RKO (cell line): Measurements from ENCODE around the gene VCAM1.

ENCODE experiments used
- DNase-seq: peaks from one replicate; pipeline ENCODE4 v3.0.0-alpha.2; 2016; ENCODE audit warnings: low spot score

The VCAM1 gene

DNA sequence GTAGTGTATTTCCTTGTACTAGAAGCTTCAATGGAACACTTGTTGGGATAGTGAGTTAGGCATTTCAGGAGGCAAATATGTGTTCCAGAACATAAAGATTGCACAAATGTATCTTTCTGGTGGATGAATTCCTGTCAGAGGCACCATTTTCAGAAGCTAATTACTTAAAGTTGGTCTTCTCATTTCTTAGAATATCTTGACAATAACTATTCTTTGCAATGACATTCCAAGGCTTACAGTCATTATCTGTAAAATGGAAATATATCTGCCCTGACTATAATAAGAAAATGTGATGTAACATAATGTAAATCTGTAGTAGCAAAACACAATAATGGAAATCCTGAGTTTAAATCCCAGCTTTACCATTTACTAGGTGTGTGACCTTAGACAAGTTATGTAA lies 2.7 kb downstream of the VCAM1 start:
- DNase-seq, result no peak

DNA sequence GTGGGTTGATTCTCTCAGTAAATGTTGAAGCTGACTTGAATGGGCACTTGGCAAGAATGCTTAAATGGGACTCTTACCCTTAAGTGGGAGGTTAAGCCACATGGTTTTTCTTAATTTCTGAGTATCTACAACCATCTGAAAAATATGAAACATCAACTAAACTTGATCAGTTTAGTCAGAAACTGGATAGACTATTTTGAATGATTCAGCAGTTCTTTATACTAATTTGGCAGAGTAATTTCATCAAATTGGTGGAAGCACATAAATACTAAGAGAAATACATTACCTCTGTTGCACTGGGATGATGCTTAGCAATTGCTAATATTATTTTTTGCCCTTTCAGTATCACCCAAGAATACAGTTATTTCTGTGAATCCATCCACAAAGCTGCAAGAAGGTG lies 4.7 kb downstream of the VCAM1 start:
- DNase-seq, result no peak

DNA sequence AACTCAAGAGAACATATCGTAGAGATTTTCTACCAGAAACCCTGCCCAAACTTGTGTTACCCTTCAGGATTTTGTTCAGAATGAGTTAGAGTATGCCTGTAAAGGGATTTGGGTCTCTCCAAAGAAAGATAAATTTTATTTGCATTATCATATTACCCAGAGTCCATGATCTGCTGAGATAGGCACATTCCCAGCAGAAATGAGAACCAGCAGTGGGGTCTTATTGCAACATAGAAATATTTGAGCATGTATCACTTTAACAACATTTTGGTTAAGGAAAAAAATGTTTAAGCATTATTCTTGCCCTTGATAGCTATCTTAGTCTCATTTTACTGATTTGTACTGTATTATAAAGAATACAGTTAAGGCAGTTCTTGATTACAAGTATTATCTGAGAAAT lies 10.6 kb downstream of the VCAM1 start:
- DNase-seq, result no peak

DNA sequence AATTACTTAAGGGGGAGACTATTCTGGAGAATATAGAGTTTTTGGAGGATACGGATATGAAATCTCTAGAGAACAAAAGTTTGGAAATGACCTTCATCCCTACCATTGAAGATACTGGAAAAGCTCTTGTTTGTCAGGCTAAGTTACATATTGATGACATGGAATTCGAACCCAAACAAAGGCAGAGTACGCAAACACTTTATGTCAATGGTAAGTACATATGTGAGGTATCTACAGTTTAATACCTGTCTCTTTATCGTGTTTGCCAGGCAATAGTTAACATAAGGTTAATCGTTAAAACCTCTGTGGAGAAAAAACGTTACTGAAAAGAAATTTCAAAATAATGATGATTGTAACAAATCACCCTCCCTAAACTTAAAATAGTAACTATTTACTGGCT lies 11.8 kb downstream of the VCAM1 start:
- DNase-seq, result no peak

DNA sequence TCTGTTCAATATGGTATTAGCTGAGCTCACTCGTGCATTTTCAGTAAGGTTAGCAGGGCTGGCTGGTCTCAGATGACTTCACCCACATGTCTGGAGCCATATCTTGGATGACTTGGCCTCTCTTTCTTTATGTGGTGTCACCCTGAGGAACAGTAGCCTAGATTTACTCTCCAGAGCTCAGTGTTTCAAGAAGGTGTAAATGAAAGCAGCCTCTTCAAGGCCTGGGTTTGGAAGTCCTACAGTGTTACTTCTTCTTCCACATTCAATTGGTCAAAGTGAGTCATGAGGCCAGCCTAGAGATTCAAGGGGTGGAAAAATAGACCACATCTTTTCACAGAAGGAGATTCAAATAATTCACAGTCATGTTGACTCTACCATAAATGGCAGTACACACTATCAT lies 12.2 kb downstream of the VCAM1 start:
- DNase-seq, result no peak

DNA sequence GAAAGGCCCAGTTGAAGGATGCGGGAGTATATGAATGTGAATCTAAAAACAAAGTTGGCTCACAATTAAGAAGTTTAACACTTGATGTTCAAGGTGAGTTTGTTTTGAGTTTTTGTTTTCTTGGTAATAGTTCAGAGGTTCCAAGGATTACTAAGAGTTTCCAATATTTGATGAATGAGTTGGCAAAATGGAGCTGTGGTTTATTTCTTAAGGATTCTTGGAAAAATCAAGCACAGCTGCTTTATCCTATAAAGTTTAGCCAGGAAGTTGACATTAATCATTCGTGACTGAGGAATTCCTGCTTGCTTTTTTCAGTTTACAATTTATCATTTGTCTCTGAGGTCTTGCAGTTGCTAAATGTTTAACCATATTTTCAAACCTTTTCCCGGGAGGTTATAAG lies 15.1 kb downstream of the VCAM1 start:
- DNase-seq, result no peak

DNA sequence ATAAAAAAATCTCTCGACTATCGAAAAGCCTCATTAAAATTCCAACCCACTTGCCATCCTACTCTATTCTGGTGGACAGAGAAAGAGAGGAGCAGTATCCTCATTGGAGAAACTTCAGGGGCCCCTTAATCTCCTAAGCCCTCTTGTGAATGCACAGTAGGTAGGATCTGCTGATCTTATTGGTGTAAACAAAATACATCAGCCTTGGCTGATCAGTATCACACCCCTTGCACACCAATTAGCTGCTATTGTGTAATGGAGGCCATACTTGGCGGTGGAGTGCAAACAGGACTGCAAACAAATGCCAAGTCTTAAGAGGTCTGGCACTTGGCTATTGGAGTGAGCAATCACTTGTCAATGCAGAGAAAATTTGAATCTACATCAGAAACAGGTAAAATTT lies 15.7 kb downstream of the VCAM1 start:
- DNase-seq, result no peak

DNA sequence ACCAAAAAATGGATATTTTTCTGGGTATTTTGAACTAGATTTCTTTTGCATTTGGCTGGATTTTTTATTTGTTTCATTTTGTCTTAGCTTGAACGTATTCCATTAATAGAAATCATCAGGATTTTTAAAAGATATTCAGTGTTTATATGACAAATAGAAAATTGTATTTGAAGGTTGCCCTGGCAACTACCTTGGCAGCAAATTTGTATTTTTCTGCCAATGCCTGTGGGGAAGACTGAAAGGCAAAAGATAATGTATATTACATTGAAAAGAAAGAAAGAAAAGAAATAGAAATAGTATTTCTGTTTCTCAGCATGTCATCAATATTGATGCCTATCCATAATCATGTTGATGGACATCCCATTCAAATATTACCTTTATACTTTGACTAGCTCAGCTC lies 16.8 kb downstream of the VCAM1 start:
- DNase-seq, result no peak

DNA sequence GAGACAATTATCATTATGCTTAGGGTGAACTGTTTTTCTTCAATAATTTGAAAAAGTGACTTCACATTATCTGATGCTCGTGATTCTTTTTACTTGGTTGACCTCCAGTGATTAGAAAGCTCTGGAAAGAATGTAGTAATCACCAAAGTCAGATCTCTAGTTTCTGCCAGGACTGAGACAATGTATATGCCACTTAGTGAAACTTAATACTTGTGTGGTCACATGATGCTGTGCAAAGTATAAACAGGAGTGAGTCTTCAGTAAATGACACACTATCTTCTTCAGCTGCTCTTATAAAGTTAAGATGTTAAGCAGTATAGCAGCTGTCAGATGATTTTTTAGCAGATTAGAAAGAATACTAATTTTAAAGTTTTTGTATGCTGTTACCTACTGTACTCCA lies 17.2 kb downstream of the VCAM1 start:
- peak; percentile 10 for DNase-seq

DNA sequence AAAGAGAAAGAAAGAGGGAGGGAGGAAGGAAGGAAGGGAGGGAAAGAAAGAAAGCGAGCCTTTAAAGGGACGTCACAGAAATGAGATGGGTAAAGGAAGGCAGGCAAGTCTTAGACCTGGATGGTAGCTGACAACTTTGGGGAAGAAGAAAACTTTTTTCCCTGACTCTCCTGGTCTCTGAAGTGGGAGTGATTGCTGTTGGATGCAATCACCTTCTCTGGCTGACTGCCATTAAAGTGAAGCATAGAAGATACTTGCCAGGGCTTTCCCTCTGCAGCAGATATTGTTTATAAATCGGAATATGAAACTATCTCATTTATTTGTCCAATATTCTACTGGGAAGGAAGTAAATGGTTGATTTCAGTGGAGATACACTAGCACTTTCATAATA lies 27.0 kb downstream of the VCAM1 start:
- DNase-seq, result no peak

DNA sequence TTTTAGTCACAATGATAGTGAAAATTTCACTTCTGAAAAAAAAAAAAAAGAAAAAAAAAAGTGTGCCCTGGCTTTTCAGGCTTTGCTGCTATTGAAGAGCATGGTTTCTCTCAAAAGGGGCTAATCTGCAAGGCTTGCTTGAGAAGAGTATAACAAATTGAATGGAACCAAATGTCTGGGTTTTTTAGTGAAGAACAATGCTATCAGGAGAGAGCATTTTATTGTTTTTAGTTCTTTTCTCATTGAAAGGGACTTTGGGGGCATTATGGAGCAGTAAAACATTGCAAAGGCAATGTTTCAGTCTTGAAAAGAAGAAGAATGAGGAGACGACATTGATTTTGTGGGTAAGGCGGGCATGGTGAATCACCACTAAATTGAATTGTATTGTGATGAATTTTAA lies 28.2 kb downstream of the VCAM1 start:
- DNase-seq, result no peak

DNA sequence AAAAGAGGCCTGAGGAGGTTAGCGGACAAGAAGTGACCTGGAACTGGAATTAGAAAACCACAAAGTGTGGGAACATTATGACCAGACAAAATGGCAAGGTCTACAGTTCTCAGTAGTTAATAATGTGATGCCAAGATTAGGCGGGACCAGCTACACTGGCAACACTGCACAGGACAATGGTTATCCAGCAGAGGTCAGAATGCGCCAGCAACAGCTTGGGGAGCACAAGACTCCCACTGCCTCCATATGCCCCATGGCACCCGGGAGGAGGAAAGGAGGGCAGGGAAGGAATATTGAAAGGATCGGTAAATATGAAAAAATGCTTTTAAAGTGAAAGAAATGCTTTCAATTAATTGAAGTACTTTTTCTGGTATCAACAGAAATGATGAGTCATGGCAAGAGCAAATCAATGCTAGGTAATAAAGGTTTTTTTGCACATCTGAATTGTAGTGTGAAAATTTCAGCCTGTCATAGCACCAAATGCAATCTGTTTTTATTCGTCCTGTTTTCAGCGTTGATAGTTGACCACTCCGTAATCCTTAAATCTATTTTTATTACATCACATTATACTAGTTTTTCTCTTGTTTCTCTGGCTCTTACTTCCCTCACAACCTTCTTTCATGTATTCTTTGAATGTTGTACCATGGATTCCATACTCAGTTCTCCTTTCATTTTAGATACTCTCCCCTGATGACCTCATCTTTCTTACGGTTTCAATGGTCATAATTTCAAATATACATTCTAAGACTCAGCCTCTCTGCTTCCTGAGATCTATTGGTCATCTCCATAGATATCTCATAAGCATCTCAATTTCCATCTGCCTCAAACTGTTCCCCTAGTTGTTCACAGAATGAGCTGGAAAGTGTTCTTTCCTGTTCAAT lies 30.7 kb downstream of the VCAM1 start:
- no peak for DNase-seq

DNA sequence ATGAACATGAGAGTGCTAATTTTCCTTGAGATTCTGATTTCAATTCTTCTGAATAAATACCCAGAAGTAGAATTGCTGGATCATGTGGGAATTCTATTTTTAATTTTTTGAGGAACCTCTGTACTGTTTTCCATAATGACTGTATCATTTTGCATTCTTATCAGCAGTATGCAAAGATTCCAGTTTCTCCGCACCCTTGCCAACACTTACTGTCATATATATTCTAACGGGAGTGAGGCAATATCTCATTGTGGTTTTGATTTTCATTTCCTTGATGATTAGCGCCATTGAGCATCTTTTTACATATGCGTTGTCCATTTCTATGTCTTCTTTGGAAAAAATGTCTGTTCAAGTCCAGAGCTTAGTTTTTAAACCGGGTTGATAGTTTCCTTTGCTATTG lies 33.2 kb downstream of the VCAM1 start:
- no peak for DNase-seq

DNA sequence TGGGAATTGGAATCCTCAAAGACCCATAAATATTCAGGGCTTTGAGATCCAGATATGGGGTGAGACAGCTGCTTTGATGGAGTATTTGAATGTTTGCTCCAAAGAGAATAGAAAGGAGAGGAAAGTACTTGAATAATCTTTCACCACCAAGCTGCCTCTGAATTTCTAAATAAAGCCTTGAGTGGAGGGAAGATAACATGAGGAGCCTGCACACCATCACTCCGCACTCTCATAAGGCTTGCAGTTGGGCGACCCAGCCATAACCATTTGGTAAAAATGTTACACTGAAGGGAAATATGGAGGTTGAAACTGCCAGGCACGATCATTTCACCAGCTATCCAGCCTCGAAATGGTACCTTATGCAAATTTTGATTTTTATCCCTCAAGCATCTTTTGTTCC lies 38.4 kb downstream of the VCAM1 start:
- no peak for DNase-seq

DNA sequence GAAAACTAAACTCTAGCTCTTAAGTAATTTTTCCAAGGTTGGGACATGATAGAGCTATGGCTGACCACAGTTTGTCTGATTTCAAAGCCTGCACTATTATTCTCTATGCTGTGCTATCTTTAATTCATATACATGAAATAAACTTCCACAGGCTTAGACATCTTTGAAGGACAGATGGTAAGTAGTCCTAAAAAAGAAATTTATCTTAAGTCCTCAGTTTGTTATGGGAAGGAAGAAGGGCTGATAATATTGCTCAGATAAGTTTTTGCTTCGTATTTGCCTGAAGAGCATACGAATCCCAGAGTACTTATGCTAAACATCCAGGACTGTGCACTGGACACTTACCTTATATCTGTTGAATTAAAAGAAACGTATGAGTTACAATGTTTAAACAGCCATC lies 39.6 kb downstream of the VCAM1 start:
- no peak for DNase-seq

DNA sequence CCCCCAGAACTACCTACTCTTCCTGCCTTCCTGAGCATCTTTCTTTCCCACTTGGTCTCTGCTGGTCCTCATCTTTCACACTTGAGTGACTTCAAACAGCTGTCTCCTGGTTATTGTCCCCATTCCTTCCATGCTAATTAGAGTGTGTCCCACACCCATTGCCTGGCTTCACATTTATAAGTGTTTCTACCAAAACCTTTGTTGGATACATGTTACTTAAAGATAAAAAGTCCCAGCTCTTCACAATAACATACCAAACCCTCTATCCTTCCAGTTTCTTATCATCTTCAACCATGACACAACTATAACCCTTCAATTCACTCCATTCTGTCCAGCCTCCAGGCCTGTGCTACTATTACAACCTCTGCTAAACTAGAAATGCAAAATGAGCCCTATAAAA lies 41.0 kb downstream of the VCAM1 start:
- DNase-seq, result no peak

DNA sequence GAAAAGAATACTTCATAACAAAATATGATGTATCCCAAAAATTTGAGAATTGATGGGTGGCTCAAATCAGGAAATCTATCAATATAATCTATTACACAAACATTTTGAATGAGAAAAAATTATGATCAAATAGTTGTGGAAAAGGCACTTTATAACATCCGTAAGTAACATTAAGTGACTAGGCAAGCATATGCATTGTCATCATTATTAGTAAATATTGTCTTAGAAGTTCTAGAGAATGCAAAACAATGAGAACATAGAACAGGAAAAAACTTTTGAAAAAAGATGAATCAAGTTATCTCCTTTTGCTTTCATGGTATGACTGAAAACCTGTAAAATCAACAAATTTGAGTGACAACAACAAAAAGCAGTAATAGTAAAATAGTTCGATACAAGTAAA lies 42.9 kb downstream of the VCAM1 start:
- DNase-seq, result no peak

DNA sequence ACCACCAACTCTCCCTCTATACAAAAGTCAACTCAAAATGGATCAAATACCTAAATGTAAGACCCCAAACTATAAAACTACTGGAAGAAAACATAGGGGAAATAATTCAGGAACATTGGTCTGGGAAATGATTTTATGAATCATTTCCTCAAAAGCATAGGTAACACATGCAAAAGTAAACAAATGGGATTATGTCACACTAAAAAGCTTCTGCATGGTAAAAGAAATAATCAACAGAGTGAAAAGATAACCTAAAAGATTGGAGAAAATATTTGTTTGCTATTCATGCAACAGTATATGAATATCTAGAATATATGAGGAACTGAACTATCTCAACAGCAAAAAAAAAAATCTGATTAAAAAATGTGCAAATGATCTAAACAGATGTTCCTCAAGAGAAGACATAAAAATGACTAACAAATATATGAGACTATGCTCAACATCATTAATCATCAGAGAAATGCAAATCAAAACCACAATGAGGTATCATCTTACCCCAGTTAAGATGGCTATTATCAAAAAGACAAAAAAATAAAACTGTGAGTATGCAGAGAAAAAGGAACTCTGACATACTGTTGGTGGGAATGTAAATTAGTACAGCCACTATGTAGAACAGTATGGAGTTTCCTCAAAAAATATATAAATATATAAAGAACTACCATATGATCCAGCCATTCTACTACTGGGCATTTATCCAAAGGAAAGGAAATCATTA lies 47.8 kb downstream of the VCAM1 start:
- DNase-seq, result no peak

DNA sequence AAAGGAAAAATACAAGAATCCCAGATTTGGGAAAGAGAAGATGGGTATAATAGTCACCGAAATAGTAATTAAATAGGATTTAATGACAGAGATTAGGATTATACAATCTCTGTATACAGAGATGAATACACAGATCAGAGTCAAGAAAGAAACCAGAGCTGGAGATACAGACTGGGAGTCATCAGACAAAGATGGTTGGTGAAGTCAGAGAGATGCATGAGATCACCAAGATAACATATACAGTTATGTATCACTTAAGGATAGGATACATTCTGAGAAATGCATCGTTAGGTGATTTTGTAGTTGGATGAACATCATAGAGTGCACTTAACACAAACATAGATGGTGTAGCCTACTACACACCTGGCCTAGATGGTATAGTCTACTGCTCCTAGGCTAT lies 49.8 kb downstream of the VCAM1 start:
- DNase-seq, result no peak

DNA sequence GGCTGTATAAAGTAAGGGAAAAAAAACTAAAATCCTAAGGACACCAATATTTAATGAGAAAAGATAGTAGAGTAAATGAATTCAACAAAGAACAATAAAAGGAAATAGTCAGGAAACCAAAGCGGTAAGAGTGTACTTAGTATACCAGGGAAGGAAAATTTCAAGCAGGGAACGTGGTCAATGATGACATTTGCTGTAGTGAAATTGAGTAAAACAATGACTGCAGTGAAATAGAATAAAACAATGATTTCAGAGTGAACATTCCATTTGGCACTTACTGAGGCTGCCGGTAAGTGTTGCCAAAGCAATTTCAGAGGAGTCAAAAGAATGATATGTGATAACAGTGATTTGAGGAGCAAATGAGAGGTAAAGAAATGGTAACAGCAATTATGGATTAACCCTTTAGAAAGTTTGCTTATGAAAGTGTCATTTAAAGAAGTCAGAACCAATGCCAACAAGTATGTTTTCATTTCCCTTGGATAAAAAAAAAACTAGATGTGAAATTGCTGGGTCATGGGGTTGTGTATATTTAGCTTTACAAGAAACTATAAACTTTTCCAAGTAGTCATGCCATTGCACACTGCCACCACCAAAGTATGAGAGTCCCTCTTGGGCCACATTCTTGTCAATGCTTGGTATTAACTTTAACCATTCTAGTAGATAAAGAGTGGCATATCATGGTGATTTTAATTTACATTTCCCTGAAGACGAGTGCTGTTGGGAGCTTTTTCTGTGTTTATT lies 50.5 kb downstream of the VCAM1 start:
- no peak for DNase-seq

DNA sequence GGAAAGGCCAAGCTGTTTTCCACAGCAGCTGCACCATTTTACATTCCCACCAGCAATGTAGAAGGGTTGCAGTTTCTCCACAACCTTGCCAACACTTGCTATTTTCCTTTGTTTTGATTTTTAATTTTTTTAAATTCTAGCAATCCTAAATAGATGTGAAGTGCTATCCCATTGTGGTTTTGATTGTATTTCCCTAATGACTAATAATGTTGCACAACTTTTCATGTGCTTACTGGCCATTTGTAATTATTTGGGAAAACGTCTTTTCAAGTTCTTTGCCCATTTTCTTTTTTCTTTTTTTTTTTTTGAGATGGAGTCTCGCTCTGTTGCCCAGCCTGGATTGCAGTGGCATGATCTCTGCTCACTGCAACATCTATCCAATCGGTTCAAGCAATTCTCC lies 53.9 kb downstream of the VCAM1 start:
- no peak for DNase-seq

DNA sequence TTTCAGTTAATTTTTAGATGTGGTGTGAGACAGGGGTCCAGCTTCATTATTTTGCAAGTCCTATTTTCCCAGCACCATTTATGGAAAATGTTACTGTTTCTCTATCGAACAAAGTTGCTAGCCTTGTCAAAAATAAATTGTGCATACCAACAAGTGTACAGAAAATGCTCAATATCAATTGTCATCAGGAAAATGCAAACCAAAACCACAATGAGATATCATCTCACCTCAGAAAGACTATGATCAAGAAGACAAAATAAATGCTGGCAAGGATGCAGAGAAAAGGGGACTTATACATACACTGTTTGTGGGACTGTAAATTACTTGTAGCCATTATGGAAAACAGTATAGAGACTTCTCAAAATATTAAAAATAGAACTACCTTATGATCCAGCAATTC lies 54.8 kb downstream of the VCAM1 start:
- no peak for DNase-seq

DNA sequence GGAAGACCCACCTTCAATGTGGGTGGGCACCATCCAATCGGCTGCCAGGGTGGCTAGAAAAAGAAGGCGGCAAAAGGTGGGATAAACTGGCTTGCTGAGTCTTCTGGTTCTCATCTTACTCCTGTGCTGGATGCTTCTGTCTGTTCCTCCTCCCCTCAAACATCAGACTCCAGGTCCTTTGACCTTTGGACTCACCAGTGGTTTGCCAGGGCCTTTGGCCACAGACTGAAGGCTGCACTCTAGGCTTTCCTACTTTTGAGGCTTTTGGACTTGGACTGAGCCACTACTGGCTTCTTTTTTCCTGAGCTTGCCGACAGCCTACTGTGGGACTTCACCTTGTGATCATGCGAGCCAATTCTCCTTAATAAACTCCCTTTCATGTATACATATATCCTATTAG lies 55.9 kb downstream of the VCAM1 start:
- DNase-seq, result no peak
